ENCODE results near the gene GRIFIN. TPM values are rescaled to one million over a fixed set of nuclear protein-coding genes. Genes with fewer than 3 reads are reported as not detected.
A peak's percentile ranks its signal among the peaks of the same experiment; 100 is the strongest.

Gene GRIFIN
- total and polyA plus RNA-seq, 12 donors = not detected

GRCh38 chr7:2510130-2510776 is 34.1 kb upstream of the GRIFIN start:
- Histone ChIP-seq H3K36me3 (no peaks in the 10 kb centered on the region), H3K27ac (peak overlapping the region in 5 of 10 donors; percentile 58 to 87 (median 62)), H3K4me1 (peaks cover 25 to 63% (median 55%) of the 10 kb centered on the region in 9 donors), H3K9me3 (no peaks in the 10 kb centered on the region), H3K27me3 (peaks cover 0 to 5% (median 0%) of the 10 kb centered on the region in 7 donors), H3K4me3 (no peak overlapping the region)
- no peak for TF ChIP-seq CTCF (IDR thresholded peaks at IDR 0.05)
- intact Hi-C loops (cut with DNase I) = no loop called here
- WGBS, 2 donors = 87 to 92% methylated on average over 13 of the region's 13 CpGs
- DNase-seq = no peak
- ATAC-seq = no peak

DNA sequence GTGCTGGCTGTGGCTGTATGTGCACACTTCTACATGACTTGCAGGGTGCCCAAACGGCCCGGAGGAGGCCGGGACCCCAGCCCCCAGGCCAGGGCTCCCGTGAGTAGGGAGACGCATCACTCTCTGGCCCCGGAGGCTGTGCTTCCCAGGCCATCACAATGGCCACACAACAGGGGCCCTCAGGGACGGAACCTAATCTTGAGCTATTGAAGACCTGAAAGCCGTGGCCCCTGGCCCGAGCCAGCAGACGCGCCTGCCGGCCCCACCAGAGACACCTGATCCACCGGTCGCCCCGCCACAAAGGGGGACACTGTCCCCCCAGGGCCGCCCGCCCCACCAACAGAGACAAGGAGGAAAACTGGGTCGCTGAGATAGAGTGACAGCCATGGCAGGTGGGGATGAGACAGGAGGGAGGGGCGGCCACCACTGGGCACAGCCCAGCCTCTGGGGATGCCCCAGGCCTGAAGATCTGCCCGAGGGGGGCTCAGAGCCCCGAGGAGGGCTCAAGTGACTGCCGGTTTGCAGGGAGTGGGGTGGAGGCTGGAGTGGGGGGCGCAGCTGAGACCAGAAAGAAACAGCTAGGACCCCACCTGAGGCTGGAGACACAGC is 33.2 kb upstream of the GRIFIN start:
- peaks cover 25 to 63% (median 55%) of the 10 kb centered on the region in 9 donors for H3K4me1 ChIP-seq
- H3K27ac ChIP-seq = peak overlapping the region in 6 of 10 donors; percentile 5 to 87 (median 68)
- intact Hi-C loops (cut with DNase I) = no loop called here
- no peak for TF ChIP-seq CTCF (IDR thresholded peaks at IDR 0.05)
- peak overlapping the region in 1 of 10 donors; percentile 14 for H3K4me3 ChIP-seq
- peaks cover 0 to 5% (median 0%) of the 10 kb centered on the region in 7 donors for H3K27me3 ChIP-seq
- WGBS, 2 donors = 81 to 83% methylated on average over 19 to 23 of the region's 23 CpGs
- DNase-seq = no peak
- ATAC-seq = no peak
- no peaks in the 10 kb centered on the region for H3K9me3 ChIP-seq
- no peaks in the 10 kb centered on the region for H3K36me3 ChIP-seq

DNA sequence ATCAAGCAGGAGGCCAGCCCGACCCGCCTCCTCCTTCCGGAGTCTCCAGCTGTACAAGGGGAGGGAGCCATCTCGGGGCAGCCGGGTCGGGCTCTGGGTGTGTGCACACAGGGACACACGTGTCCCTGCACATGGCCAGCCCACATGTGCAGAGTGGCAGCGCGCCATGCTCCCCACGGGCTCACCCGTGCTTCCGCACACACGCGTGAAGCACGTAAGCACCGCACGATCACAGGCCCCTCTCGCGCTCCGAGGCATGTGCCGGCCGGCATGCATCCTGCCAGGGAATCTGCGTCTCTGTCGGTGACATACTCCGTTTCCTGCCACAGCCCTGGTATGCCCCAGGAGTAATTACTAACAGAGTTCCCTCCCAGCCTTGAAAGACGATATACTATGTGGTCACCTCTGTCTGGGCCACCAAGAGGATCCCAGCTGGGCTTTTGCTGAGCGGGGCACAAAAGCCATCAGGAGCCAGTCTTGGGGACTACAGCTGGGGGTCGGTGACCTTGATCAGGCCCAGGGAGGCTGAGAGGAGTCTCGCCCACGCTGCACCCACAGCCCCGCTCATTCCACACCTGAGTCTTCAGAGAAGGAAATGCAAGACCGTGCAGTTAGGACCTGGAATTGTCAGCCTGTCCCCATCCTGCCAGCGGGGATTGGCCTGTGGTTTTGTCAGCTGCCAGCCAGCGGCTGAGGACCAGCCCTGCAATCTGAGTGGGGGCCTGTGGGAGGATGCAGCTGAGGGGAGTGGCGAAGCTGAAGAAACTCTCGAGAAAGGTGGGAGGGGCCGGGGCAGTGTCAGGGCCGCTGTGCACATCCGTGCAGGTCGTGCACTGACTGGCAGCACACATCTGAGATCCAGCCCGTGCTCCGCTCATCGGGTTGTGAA is 32.4 kb upstream of the GRIFIN start:
- ATAC-seq (peak; percentile 43 to 79 (median 62)), DNase-seq (peak; percentile 66 to 75)
- Histone ChIP-seq H3K27me3 (peaks cover 0 to 5% (median 0%) of the 10 kb centered on the region in 7 donors), H3K27ac (peak overlapping the region in 8 of 10 donors; percentile 26 to 87 (median 56)), H3K9me3 (no peaks in the 10 kb centered on the region), H3K36me3 (no peaks in the 10 kb centered on the region), H3K4me1 (peaks cover 25 to 67% (median 56%) of the 10 kb centered on the region in 9 donors), H3K4me3 (peak overlapping the region in 4 of 10 donors; percentile 4 to 14 (median 6))
- TF ChIP-seq CTCF (IDR thresholded peaks at IDR 0.05) = no peak
- WGBS, 2 donors = 42 to 56% methylated on average over 43 of the region's 43 CpGs
- intact Hi-C loops (cut with DNase I) = no loop called here

DNA sequence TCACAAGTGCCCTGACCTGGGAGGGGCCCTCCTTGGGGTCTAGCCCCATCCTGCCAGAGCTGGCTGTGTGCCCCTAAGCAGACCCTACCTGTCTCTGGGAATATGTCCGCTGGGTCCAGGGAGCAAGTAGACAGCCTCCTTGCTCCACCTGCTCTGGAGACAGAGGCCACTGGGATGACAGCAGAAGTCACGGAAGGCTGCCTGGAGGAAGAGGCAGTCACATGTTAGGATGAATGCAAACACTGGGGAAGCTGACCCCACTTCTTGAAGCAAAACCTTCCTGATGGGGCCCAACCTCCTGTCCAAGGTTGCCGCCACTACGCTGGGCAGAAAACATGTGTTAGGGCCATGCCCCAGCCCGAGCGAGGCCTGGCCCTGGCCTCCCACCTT is 31.7 kb upstream of the GRIFIN start:
- WGBS, 2 donors = 55 to 86% methylated on average over 6 of the region's 6 CpGs
- no peak for ATAC-seq
- no peak for TF ChIP-seq CTCF (IDR thresholded peaks at IDR 0.05)
- DNase-seq = no peak
- peak overlapping the region in 8 of 10 donors; percentile 26 to 87 (median 56) for H3K27ac ChIP-seq
- intact Hi-C loops (cut with DNase I) = no loop called here
- no peaks in the 10 kb centered on the region for H3K9me3 ChIP-seq
- peaks cover 0 to 5% (median 0%) of the 10 kb centered on the region in 7 donors for H3K27me3 ChIP-seq
- peak overlapping the region in 3 of 10 donors; percentile 5 to 14 (median 8) for H3K4me3 ChIP-seq
- peaks cover 25 to 68% (median 62%) of the 10 kb centered on the region in 9 donors for H3K4me1 ChIP-seq
- H3K36me3 ChIP-seq = no peaks in the 10 kb centered on the region

All from heart right ventricle (tissue), 16 donors.